Rectal smooth muscle tissue (tissue), 1 donor: ENCODE data around the gene NID1.
A peak's percentile ranks its signal among the peaks of the same experiment; 100 is the strongest.
"Not testable (repeated sequence)": the region's sequence is repeated elsewhere in the genome, so short reads cannot be mapped to it uniquely, and the experiment has no call there.

Experiments used
- H3K27ac ChIP-seq: one replicate; pipeline ENCODE4 v1.7.0; 2013; ENCODE audit warnings: low read depth, low read length, inconsistent platforms
- H3K27me3 ChIP-seq: one replicate; pipeline ENCODE4 v1.7.0; 2013; ENCODE audit warnings: low read length; ENCODE audit not compliant: control insufficient read depth, insufficient read depth
- H3K36me3 ChIP-seq: one replicate; pipeline ENCODE4 v1.7.0; 2013; ENCODE audit warnings: low read length; ENCODE audit not compliant: control insufficient read depth, insufficient read depth
- H3K4me1 ChIP-seq: one replicate; pipeline ENCODE4 v1.7.0; 2013; ENCODE audit warnings: low read length; ENCODE audit not compliant: control insufficient read depth, insufficient read depth
- H3K4me3 ChIP-seq: one replicate; pipeline ENCODE4 v1.7.0; 2013; ENCODE audit warnings: low read length
- H3K9ac ChIP-seq: one replicate; pipeline ENCODE4 v1.7.0; 2013; ENCODE audit warnings: low read length

NID1 gene

DNA sequence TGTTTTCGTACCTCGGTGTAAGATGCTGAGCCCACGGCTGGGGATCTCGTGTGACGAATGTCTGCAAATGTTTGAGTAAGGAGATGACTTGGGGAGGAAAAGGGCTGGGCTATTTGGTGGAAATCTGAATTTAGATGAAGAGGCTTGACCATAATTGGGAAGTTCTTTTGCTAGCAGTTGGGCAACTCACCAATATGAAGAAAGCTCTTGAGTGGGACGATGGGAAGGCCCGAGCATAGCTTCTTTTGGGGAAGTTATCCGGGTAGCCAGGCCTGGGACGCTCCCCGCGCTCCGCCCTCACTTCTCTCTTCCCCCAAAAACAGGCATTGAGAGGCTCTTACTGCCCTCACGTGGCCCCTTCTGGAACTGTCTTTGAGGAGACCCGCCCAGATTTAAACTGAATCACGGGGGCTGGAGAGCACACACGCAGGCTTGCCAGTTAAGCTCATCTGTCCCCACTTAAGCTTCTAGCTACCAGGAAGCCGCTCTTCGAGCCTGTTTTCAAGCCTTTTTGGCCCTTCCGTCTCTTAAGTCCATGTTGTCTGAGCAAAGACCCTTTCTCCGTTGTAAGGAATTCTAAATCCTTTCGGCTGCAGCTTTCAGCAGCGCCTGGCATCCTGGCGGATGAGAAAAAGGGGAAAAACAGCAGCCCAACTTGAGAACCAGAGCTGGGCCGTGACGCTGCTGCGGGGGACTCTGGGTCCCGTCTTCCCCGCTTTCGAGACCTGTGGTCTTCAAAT is 93.1 kb downstream of the NID1 start:
- Histone ChIP-seq H3K27ac (peak overlapping the region; percentile 95), H3K4me3 (peak overlapping the region; percentile 68), H3K4me1 (peaks cover 14% of the 10 kb centered on the region), H3K27me3 (no peaks in the 10 kb centered on the region), H3K9ac (peak overlapping the region; percentile 32), H3K36me3 (no peaks in the 10 kb centered on the region)

DNA sequence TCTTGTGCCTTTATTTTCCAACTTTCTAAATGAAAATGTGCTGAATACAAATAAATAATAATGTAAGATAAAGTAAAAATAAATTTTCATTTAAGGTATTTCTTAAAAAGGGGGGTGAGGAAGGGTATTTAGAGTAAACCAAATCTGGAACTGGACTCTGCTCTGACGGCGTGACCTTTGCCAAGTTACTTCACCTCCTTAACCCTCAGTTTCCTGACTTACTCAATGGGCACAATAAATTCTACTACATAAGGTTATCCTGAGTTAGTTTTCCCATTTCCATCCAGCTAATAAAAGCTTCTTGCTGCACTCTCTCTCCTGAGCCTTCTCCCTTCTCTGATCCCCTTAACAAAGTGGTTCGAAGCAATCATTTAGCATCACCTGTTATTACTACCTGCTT is 93.9 kb downstream of the NID1 start:
- Histone ChIP-seq H3K4me3 (peak overlapping the region; percentile 68), H3K4me1 (peaks cover 14% of the 10 kb centered on the region), H3K36me3 (no peaks in the 10 kb centered on the region), H3K9ac (no peak overlapping the region), H3K27me3 (no peaks in the 10 kb centered on the region), H3K27ac (peak overlapping the region; percentile 95)

DNA sequence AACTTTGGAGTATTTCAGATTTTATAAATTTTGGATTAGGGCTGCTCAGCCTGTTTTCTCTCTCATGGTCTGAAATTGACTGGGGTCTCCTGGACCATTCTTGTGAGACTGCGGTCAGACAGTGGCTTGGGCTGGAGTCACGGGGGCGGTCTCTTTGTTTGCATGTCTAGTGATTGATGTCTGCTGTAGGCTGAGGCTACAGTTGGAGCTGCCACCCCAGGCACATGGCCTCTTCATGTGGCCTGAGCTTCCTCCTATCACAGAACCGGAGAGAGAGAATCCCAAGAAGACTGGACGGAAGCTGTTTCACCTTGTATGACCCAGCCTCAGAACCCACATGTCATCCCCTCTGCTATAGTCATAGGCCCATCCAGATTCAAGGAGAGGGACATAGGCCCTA is 96.1 kb downstream of the NID1 start:
- H3K4me1 ChIP-seq, result peaks cover 14% of the 10 kb centered on the region
- H3K27me3 ChIP-seq, result no peaks in the 10 kb centered on the region
- H3K27ac ChIP-seq, result no peak overlapping the region
- no peaks in the 10 kb centered on the region for H3K36me3 ChIP-seq
- H3K4me3 ChIP-seq, result no peak overlapping the region
- H3K9ac ChIP-seq, result no peak overlapping the region

DNA sequence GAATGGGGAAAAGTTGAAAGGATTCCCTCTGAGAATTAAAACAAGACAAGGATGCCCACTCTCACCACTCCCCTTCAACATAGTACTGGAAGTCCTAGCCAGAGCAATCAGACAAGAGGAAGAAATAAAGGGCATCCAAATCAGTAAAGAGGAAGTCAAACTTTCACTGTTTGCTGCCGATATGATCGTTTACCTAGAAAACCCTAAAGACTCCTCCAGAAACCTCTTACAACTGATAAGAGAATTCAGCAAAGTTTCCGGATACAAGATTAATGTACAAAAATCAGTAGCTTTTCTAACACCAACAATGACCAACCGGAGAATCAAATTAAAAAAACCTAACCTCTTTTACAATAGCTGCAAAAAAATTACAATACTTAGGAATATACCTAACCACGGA is 98.8 kb downstream of the NID1 start:
- H3K27me3 ChIP-seq, H3K36me3 ChIP-seq, H3K9ac ChIP-seq, H3K27ac ChIP-seq, H3K4me1 ChIP-seq, H3K4me3 ChIP-seq: not testable (repeated sequence)

DNA sequence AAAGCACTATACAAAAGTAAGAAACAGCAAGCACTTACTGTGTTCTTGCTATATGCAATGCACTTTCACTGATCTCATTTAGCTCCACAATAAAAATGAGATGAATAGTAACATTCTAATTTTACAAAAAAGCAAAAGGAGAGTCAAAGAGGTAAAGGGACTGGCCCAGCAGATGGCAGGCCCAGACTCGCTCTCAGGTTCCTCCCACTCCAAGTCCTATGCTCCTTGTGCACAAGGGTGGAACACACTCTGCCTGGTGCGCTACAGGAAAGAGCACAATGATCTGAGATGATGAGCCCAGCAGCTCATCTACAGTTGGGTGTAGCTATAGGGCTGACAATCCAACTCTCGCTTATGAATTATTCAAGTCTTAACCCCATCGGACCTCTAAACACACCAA is 104.1 kb downstream of the NID1 start:
- Histone ChIP-seq H3K27me3 (no peaks in the 10 kb centered on the region), H3K36me3 (no peaks in the 10 kb centered on the region), H3K9ac (no peak overlapping the region), H3K27ac (no peak overlapping the region), H3K4me3 (no peak overlapping the region), H3K4me1 (no peaks in the 10 kb centered on the region)

DNA sequence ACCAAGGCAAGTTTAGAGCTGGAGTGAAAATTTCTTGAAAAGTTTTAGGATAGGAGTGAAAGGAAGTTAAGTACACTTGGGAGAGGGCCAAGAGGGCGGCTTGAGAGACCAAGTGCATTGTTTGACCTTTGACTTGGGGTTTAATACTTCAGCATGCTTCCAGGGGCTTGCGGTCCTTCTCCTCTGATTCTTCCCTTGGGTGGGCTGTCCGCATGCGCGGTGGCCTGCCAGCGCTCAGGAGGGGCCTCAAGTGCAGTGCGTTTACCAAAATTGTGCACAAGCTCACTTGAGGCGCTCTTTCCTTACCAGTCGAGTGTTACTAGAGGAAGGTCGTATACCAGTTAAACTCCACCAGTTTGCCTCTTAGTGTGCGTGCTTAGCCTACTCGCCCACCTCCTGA is 106.9 kb downstream of the NID1 start:
- Histone ChIP-seq H3K4me3 (no peak overlapping the region), H3K27ac (no peak overlapping the region), H3K36me3 (no peaks in the 10 kb centered on the region), H3K9ac (no peak overlapping the region), H3K27me3 (no peaks in the 10 kb centered on the region), H3K4me1 (no peaks in the 10 kb centered on the region)

DNA sequence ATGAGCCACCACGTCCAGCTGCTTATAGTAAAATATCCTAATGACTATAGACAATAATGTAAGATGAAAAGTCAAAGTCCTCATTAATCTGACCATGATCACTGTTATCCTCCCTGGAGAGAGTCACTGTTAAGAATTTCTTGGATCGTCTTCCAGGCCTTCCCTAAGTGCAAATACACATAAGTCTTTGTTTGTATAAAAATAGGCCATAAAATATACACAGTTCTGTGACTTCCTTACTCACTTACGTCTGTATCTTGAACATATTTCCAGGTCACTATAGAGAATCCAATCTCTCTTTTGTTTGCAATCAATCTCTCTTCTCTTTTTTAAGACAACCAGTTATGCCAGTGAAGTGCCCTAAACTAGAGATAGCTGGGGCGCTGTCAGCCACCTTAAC is 109.1 kb downstream of the NID1 start:
- Histone ChIP-seq H3K36me3 (no peaks in the 10 kb centered on the region), H3K27me3 (no peaks in the 10 kb centered on the region), H3K27ac (no peak overlapping the region), H3K9ac (no peak overlapping the region), H3K4me1 (no peaks in the 10 kb centered on the region), H3K4me3 (no peak overlapping the region)

DNA sequence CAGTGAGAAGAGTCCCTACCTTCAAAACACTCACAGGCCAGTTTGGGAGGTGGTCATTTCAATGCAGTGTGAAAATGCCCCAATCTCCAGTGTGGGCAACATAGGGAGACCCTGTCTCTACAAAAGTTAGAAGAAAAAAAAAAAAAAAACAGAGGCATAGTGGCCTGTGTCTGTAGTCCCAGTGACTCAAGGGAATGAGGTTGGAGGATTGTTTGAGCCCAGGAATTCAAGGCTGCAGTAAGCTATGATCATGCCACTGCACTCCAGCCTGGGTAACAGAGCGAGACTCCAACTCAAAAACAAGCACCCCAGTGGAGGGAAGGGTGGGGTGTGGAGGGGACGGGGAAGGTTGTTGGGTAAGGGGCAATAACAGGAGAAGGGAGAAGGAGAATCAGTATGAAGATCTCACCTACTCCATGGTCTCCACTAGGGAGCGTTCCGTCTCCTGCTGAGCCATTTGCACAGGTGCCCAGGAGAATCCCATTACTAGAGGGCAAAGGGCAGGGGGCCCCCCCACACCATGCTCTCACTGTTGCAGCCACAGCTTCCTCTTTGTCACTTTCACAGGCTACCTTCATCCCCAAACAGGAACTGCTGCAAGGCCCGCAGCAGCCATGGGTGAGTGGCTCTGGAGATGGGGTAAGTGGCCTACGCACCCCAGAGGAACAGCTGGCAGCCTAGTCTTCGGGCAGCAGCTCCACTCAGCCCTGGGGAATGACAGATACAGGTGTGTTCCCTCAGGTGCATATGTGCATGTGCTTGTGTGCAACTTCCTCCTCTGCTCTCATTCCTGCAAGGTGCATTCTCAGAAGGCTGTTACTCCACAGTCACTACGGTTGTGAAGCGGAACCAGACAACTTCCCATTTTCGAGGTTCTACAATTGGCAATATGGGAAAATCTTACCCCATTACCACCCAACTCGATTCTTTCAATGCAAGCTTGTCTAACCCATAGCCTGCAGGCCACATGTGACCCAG is 110.3 kb downstream of the NID1 start:
- Histone ChIP-seq H3K4me3 (no peak overlapping the region), H3K4me1 (no peaks in the 10 kb centered on the region), H3K36me3 (no peaks in the 10 kb centered on the region), H3K27ac (no peak overlapping the region), H3K27me3 (no peaks in the 10 kb centered on the region), H3K9ac (no peak overlapping the region)

DNA sequence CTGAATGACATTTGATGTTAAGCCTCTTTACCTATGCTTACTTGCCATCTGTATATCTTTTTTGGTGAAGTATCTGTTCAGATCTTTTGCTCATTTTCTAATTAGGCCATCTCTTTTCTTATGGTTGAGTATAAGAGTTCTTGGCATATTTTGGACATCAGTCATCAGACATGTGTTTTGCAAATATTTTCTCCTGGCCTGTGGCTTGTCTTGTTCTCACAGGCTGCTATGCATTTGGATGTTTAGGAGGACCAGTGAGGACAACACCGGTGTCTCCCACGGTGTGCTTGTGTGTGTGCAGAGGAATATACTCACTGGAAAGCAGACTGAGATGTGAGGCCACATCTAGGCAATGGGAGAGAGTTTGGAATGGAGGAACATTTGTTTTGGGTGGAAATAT is 111.1 kb downstream of the NID1 start:
- H3K36me3 ChIP-seq, result no peaks in the 10 kb centered on the region
- no peaks in the 10 kb centered on the region for H3K27me3 ChIP-seq
- H3K4me1 ChIP-seq, result no peaks in the 10 kb centered on the region
- no peak overlapping the region for H3K27ac ChIP-seq
- H3K9ac ChIP-seq, result no peak overlapping the region
- H3K4me3 ChIP-seq, result no peak overlapping the region

DNA sequence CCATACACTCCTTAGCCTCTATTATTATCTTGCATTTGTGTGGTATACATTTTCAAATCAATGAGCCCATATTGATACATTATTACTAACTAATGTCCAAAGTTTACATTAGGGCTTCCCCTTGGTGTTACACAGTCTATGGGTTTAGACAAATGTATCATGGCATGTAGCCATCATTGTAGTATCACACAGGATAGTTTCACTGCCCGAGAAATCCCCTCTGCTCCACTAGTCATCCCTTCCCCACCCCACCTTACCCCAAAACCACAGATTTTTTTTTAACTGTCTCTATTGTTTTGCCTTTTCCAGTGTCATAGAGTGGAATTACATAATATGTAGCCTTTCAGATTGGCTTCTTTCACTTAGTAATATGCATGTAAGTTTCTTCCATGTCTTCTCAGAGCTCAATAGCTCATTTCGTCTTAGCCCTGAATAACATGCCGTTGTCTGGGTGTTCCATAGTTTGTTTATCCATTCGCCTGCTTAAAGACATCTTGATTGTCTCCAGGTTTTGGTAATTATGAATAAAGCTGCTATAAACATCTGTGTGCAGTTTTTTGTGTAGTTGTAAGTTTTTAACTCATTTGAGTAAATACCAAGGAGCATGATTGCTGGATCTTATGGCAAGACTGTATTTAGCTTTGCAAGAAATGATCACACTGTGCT is 111.8 kb downstream of the NID1 start:
- H3K27ac ChIP-seq, result no peak overlapping the region
- H3K9ac ChIP-seq, result no peak overlapping the region
- no peaks in the 10 kb centered on the region for H3K36me3 ChIP-seq
- no peaks in the 10 kb centered on the region for H3K4me1 ChIP-seq
- H3K27me3 ChIP-seq, result no peaks in the 10 kb centered on the region
- no peak overlapping the region for H3K4me3 ChIP-seq

DNA sequence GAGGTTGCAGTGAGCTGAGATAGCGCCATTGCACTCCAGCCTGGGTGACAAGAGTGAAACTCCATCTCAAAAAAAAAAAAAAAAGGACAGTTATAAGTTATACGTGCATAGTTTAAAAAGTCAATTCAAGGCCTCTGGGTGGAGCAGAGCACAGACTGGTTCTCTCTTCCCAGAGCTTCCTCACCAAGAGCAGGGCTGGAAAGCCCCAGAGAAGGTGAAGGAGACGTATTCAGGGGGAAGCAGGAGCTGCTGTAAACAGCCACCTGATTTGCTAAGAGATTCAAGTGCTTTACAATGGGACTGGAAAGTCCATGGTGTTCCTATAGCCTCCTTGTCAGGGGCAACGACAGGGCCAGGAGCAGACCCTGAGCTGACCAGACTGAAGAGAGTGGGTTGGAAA is 113.2 kb downstream of the NID1 start:
- Histone ChIP-seq H3K4me1 (no peaks in the 10 kb centered on the region), H3K27ac (no peak overlapping the region), H3K36me3 (no peaks in the 10 kb centered on the region), H3K4me3 (no peak overlapping the region), H3K27me3 (no peaks in the 10 kb centered on the region), H3K9ac (no peak overlapping the region)

DNA sequence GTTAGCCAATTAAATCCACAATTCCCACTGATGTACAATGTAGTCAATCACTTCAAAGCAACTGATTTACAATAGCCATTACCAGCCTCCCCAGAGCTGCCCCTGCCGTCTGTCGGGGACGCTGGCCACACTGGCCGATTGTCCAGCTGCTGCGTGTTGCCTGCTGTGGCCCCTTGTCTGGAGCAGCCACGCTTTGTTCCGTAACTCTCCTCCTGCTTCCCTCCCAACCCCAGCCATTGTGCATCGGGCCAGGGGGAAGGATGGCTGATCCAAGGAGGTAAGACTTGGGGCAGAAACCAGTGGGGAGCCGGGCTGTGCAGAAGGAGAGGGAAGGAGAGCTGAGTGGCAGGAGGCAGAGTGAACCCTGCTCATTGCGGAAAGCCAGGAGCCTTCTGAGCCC is 114.6 kb downstream of the NID1 start:
- Histone ChIP-seq H3K4me3 (no peak overlapping the region), H3K27me3 (no peaks in the 10 kb centered on the region), H3K27ac (no peak overlapping the region), H3K9ac (no peak overlapping the region), H3K36me3 (no peaks in the 10 kb centered on the region), H3K4me1 (no peaks in the 10 kb centered on the region)
